ENCODE data around the gene CPZ. TPM values are rescaled to one million over a fixed set of nuclear protein-coding genes. Genes with fewer than 3 reads are reported as not detected.

The CPZ gene
- total RNA-seq, 4 donors from 2014 or later = 2.3 to 7.5 (median 3.2) TPM; not detected in 1

DNA sequence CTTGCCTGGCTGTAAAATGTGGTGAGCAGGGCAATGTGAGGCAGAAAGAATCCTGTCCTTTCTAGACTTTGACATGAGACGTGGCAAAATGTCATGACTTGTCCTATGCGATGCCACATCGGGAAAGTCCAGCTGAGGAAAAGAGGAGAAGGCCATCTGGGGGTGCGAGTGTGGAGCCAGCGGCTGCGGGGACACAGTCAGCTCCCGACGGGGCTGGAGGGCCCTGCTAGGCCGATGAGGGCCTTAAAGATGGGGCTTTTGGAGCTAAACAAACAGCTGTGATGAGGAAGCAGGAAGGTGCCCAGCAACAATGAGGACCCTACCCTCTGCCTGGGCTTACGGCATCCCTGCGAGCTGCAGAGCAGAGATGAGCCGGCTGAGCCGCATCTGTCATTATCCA lies 7.7 kb downstream of the CPZ start:
- Histone ChIP-seq H3K4me1 (no peaks in the 10 kb centered on the region), H3K36me3 (no peaks in the 10 kb centered on the region), H3K4me3 (no peak overlapping the region), H3K9me3 (no peaks in the 10 kb centered on the region), H3K27me3 (peaks cover 36% of the 10 kb centered on the region), H3K27ac (no peak overlapping the region)
- ATAC-seq = no peak
- TF ChIP-seq EP300 (IDR thresholded peaks at IDR 0.05) = no peak
- no peak for TF ChIP-seq POLR2A (IDR thresholded peaks at IDR 0.05)
- TF ChIP-seq, protein P1, sequence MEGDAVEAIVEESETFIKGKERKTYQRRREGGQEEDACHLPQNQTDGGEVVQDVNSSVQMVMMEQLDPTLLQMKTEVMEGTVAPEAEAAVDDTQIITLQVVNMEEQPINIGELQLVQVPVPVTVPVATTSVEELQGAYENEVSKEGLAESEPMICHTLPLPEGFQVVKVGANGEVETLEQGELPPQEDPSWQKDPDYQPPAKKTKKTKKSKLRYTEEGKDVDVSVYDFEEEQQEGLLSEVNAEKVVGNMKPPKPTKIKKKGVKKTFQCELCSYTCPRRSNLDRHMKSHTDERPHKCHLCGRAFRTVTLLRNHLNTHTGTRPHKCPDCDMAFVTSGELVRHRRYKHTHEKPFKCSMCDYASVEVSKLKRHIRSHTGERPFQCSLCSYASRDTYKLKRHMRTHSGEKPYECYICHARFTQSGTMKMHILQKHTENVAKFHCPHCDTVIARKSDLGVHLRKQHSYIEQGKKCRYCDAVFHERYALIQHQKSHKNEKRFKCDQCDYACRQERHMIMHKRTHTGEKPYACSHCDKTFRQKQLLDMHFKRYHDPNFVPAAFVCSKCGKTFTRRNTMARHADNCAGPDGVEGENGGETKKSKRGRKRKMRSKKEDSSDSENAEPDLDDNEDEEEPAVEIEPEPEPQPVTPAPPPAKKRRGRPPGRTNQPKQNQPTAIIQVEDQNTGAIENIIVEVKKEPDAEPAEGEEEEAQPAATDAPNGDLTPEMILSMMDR (IDR thresholded peaks at IDR 0.05) = no peak
- no peak for TF ChIP-seq POLR2AphosphoS5 (IDR thresholded peaks at IDR 0.05)
- WGBS, 2 donors (ENCODE audit: low coverage in 1 of 2) = 100% methylated on average over 2 of the region's 13 CpGs

DNA sequence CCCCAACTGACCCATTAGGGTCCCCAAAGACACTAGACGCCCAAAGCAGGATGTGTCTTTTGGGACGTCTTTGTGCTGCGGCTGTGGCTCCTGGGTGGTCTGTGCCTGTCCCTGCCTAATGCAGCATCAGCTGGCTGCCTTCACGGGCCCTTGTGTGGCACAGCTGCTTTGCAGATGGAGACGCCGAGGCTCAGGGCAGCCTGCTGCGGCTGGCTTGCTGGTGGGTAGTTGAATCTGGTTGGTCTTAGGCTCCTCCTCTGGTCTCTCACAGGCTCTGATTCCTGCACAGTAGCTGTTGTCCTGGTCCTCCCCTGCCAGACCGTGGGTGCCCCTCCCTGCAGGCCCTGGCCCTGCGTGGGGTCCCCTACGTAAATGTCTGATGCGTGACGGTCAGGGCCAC lies 8.1 kb downstream of the CPZ start:
- ATAC-seq = no peak
- H3K9me3 ChIP-seq = no peaks in the 10 kb centered on the region

DNA sequence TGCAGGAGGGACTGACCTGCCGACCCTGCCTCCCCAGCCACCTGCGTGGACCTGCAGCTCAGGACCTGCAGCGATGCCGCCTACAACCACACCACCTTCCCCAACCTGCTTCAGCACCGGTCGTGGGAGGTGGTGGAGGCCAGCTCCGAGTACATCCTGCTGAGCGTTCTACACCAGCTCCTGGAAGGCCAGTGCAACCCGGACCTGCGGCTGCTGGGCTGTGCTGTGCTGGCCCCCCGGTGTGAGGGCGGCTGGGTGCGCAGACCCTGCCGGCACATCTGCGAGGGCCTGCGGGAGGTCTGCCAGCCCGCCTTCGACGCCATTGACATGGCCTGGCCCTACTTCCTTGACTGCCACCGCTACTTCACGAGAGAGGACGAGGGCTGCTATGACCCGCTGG lies 8.5 kb downstream of the CPZ start:
- ATAC-seq = no peak
- no peaks in the 10 kb centered on the region for H3K36me3 ChIP-seq
- no peak overlapping the region for H3K4me3 ChIP-seq
- H3K4me1 ChIP-seq = no peaks in the 10 kb centered on the region
- H3K27me3 ChIP-seq = peaks cover 39% of the 10 kb centered on the region
- H3K9me3 ChIP-seq = no peaks in the 10 kb centered on the region
- TF ChIP-seq EP300 (IDR thresholded peaks at IDR 0.05) (no peak), POLR2A (IDR thresholded peaks at IDR 0.05) (no peak)
- H3K27ac ChIP-seq = no peak overlapping the region
- no CpG with 5 or more reads among the region's 23 CpGs for WGBS, 2 donors (ENCODE audit: low coverage in 1 of 2)

More for the DNA sequence above, 8.1 kb downstream of the CPZ start:
- H3K4me1 ChIP-seq = no peaks in the 10 kb centered on the region
- no peak for TF ChIP-seq POLR2A (IDR thresholded peaks at IDR 0.05)
- TF ChIP-seq, protein P1 (IDR thresholded peaks at IDR 0.05) = no peak
- TF ChIP-seq EP300 (IDR thresholded peaks at IDR 0.05) = no peak
- no peak for TF ChIP-seq POLR2AphosphoS5 (IDR thresholded peaks at IDR 0.05)
- peaks cover 36% of the 10 kb centered on the region for H3K27me3 ChIP-seq
- 81% methylated on average over 3 of the region's 12 CpGs; no CpG with 5 or more reads in 1 of the 2 donors for WGBS, 2 donors (ENCODE audit: low coverage in 1 of 2)
- H3K27ac ChIP-seq = no peak overlapping the region
- H3K36me3 ChIP-seq = no peaks in the 10 kb centered on the region
- no peak overlapping the region for H3K4me3 ChIP-seq

DNA sequence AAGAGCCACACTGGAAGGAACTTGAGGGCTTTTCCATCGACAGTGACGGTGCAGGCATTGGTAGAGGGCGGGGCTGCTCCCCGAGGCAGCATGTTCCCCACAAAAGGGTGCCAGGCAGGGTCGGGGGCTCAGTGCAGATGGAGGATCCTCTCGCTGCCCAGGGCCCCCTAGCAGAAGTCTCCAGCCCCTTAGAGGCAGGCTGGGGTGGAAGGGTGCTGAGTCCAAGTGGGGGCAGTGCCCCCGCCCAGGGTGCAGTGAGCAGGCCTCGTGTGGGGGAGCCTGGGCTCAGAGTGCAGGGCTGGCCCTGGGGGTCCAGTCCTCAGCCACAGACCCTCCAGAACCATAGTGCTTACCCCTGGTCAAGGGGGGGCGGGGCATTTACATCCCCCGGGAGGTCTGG lies 9.0 kb downstream of the CPZ start:
- Histone ChIP-seq H3K36me3 (no peaks in the 10 kb centered on the region), H3K27me3 (peaks cover 44% of the 10 kb centered on the region), H3K9me3 (no peaks in the 10 kb centered on the region), H3K4me3 (no peak overlapping the region), H3K27ac (no peak overlapping the region), H3K4me1 (no peaks in the 10 kb centered on the region)
- TF ChIP-seq POLR2AphosphoS5 (IDR thresholded peaks at IDR 0.05) (no peak), EP300 (IDR thresholded peaks at IDR 0.05) (no peak), POLR2A (IDR thresholded peaks at IDR 0.05) (no peak)
- TF ChIP-seq, protein P1 (IDR thresholded peaks at IDR 0.05) = no peak
- WGBS, 2 donors (ENCODE audit: low coverage in 1 of 2) = no CpG with 5 or more reads among the region's 10 CpGs
- no peak for ATAC-seq

DNA sequence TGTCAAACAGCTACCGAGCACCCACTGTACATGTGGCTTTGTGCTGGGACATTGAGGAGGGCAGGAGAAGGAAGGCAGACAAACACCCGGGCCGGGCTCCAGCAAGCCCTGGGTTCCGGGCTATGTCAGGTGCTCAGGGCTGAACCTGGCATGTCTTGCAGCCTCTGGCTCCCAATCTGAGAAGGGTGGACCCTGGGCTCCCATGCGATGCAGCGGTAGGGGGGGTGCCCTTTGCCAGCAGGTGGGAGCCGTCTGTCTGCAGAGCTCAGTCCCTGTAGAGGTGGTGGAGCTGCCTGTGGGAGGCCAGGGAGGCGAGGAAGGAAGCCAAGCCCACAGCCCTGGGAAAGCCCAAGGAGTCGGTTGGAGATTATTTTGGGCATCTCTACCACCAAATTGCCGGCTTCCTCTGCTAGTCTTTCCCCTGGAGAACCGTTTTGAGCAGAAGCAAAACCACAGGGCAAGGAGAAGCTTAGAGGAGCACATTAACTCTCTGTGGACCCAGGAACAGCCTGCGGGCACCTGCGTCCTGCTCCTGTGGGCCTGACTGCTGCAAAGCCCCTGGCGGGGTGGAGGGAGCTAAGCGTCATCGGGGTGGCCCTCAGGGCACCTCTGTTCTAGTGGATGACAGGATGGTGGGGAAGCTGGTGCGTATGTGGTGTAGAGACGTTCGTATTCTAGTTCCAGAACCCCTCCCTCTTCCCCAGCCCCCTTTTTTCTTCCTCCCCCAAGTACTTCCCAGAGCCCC lies 10.3 kb downstream of the CPZ start:
- no peaks in the 10 kb centered on the region for H3K9me3 ChIP-seq
- 41 to 68% methylated on average over 3 to 9 of the region's 19 CpGs for WGBS, 2 donors (ENCODE audit: low coverage in 1 of 2)
- H3K4me1 ChIP-seq = peaks cover 0 to 7% (median 0%) of the 10 kb centered on the region in 3 donors
- H3K4me3 ChIP-seq = no peak overlapping the region
- TF ChIP-seq, protein P1 (IDR thresholded peaks at IDR 0.05) = no peak
- TF ChIP-seq POLR2AphosphoS5 (IDR thresholded peaks at IDR 0.05) (no peak), EP300 (IDR thresholded peaks at IDR 0.05) (no peak), POLR2A (IDR thresholded peaks at IDR 0.05) (no peak)
- H3K27ac ChIP-seq = no peak overlapping the region
- H3K27me3 ChIP-seq = peaks cover 57% of the 10 kb centered on the region
- no peaks in the 10 kb centered on the region for H3K36me3 ChIP-seq
- no peak for ATAC-seq

Data from gastroesophageal sphincter (tissue), 4 donors.